Mammary microvascular endothelial cell (primary cell): ENCODE measurements around the gene SGCE. TPM values are rescaled to one million over a fixed set of nuclear protein-coding genes. Genes with fewer than 3 reads are reported as not detected.

Experiments used
- total RNA-seq: library from RNA; depleted of rRNA; stranded (reverse); fragments of >200 nt; gene quantifications from 2 replicates; pipeline ENCODE4 v1.2.3, GENCODE V29; 2015

The SGCE gene
- 28.1 and 31.9 TPM in 2 replicates for total RNA-seq

GRCh38 chr7:94655848-94656657, at the start of gene SGCE:
Gene SGCE (minus strand): TSS chr7:94656133. CDS start chr7:94656098, 35 bp downstream.

Other genes starting within 250 kb of the SGCE start
- gene CASD1, start 146.3 kb downstream of the SGCE start, total RNA-seq = 7.3 and 7.6 TPM in 2 replicates